ENCODE measurements around the gene FANCL.
"Not testable (repeated sequence)": the region's sequence is repeated elsewhere in the genome, so short reads cannot be mapped to it uniquely, and the experiment has no call there.

Gene FANCL

DNA sequence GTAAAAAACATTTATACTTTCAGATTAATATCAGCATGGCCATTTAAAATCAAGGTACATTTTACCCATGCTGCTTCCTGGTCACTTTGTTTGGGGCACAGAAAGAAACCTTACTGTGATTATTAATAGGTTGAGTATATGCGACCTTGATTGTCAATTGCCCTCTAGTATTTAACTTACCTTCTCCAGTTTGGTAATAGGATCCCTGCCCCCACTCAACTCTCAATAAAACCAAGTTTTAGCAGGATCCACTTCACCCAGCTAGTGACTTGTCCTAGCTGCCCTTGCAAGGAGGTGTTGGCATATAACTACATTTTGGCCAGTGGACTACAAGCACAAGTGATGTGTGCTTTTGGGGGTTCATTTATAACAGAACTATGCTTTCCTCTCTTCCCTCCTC is 34.3 kb downstream of the FANCL start:
- no peak for DNase-seq (ENCODE audit: low spot score)

DNA sequence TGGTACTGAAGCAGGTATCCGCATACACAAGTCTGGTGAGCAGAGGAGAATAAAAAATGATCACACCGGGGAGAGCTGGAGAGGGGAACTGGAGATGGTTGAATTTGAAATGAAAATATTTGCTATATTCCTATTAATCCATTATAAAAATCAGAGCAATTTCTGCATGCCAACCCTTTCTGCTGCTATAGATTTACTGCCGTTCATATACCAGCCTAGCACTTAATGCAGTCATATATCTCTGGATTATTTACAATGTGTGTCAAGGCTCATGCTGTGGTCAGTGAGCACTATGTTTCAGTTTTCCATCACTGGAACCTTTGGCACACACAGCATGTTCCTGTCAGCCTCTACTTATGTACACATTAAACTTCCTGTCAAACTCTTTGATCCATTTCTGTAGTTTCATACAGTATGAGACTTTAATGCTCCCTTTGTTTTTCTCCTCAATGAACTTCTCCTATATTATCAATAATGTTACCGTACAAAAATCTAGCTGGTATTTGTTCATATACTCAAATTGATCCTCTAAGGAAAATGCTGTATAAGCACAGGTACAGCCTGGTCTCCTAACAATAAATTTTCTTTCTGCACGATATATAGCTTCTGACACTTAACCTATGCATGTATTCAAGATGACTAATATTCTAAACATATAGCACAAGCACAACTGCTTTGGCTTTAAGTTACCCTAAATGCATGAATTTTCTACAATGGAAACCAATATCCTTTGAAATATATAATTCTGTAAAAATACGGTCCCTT is 36.7 kb downstream of the FANCL start:
- no peak for DNase-seq (ENCODE audit: low spot score)

DNA sequence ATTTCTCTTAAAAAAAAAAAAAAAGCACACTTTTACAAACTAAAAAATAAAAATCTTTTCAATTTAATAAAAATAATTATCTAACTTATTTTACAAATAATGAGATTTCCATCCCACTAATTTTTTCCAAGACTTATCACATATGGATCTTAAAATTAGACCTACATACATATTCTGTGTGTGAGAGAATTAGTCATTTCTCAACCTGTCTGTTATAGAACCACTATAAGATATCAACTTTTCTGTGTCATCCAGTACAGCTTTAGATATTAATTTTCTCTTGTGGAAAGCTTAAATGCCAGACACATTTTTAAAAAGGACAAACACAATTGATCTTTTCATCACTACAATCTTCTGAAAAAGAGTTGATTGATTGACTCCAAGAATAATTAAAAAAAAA is 38.1 kb downstream of the FANCL start:
- no peak for DNase-seq (ENCODE audit: low spot score)

DNA sequence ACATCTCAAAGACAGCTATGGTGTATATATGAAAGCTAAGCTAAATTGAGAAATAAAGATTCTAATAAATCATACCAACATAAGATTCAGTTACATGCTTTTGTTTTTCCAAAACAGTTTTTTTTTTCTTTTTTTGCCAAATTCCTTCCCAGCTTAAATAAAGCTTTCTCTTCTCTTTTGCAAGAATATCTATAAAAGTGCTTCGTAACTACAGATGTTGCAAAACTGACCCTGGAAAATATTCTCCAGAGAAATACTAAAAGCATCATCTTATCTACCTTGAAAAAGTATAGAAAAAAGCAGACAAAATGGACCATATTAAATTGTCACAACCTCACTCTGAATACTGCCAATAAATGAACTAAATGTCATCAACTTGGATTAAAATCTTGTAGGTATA is 38.7 kb downstream of the FANCL start:
- DNase-seq (ENCODE audit: low spot score), result no peak

DNA sequence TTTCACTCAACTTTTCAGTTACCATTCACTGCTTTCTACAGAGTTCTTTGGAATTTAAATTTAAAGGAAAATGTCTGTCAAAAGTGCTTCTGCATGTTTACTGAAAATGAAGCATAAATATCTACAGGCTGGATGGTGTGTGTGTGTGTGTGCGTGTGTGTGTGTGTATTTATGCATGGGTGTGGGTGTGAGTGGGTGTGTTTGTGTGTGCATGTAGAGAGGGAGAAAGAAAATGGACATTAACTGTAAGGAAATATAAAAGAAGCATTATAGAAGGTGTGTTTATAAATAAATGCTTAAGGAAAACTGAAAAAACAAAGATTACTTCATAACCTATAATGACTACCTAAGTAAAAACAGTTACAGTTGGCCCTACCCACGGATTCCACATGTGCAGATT is 43.2 kb downstream of the FANCL start:
- DNase-seq (ENCODE audit: low spot score), result no peak

DNA sequence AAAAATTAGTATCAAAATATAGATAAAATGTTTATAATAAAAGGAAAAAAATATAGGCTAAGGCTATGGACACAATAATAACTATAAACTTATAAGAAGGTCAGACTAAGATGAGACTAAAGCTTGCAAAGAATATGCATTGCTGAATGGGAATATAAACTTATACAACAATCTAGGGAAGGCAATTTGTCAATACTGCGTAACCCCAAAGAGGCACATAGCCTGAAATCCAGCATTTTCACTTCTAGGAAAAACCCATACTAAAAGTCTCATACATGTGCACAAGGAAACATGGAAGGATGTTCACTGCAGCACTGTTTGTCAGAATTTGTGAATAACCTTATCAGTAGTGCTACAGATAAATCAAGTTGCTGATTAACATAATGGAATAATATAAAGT is 45.5 kb downstream of the FANCL start:
- no peak for DNase-seq (ENCODE audit: low spot score)

DNA sequence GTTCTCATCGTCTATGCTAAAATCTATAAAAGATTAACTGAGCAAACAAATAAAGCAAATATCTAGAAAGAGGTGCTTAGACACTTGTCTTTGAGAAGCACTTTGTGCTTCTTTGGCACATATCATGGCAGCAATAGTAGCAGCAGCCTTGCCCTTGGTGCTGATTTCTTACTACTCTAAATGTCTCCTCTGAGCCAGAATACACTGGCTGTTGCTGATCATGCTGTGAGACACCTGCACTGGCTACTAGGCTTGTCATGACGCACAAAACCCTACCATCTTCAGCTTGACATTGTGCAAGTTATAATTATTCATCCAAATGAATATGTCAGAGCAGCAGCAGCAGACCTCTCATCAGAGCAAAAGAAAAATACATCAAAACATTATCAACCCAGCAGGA is 46.7 kb downstream of the FANCL start:
- no peak for DNase-seq (ENCODE audit: low spot score)

DNA sequence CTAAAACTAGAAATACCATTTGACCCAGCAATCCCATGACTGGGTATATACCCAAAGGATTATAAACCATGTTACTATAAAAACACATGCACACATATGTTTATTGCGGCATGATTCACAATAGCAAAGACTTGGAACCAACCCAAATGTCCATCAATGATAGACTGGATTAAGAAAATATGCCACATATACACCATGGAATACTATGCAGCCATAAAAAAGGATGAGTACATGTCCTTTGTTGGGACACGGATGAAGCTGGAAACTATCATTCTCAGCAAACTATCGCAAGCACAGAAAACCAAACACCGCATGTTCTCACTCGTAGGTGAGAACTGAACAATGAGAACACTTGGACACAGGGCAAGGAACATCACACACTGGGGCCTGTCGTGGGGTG is 54.1 kb downstream of the FANCL start:
- not testable (repeated sequence) for DNase-seq (ENCODE audit: low spot score)

DNA sequence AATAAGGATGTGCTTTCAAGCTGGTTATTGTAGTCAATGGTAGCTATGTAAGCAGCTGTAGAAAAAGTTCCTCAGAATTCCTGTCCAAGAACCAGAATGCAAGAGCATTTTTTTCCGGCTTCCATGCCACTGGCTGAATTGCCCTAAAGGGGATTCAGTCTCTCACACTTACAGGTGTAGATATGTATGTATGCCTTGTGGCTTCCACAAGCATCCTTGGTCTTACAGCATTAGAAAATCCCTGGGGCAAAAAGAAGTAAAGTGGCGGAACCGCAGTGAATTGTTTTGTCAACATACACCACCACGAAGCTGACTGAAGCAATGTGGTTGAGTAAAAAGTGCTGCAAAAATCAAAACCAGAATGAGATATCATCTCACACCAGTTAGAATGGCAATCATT is 54.6 kb downstream of the FANCL start:
- no peak for DNase-seq (ENCODE audit: low spot score)

DNA sequence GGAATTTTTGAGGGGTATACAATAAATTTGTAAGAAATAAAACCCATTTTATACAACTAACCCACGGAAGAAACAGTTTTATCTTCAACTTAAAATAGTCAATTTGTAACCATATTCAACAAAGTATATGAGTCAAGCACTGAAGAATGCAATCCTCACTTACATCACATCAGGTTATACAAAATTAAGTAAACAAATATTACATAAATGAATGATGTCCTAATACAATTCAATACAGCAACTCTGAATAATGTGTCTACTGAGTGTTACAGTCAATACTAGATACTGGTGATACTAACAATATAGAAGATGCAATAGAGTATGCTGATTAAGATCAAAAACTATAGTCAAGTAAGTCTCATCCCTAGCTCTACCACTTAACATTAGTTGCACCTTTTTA is 58.6 kb downstream of the FANCL start:
- no peak for DNase-seq (ENCODE audit: low spot score)

DNA sequence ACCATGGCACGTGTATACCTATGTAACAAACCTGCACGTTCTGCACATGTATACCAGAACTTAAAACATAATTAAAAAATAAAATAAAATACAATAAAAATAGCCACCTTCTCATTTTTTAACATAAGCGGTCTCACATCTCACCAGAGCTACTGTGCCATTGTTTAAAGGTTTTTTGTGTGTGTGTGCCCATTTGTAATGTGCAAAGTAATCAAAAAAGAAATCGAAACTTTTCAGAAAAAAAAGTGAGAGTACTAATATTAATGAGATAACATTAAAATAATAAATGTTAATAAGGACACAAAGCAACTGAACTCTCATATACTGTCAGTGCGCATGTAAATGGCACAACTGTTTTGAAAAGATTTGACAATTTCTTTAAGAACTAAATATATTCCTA is 60.5 kb downstream of the FANCL start:
- no peak for DNase-seq (ENCODE audit: low spot score)

DNA sequence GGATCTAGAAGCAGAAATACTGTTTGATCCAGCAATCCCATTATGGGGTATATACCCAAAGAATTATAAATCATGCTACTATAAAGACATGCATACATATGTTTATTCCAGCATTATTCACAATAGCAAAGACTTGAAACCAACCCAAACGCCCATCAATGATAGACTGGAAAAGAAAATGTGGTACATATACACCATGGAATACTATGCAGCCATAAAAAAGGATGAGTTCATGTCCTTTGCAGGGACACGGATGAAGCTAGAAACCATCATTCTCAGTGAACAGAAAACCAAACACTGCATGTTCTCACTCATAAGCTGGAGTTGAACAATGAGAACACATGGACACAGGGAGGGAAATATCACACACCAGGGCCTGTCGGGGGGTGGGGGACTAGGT is 61.0 kb downstream of the FANCL start:
- not testable (repeated sequence) for DNase-seq (ENCODE audit: low spot score)

DNA sequence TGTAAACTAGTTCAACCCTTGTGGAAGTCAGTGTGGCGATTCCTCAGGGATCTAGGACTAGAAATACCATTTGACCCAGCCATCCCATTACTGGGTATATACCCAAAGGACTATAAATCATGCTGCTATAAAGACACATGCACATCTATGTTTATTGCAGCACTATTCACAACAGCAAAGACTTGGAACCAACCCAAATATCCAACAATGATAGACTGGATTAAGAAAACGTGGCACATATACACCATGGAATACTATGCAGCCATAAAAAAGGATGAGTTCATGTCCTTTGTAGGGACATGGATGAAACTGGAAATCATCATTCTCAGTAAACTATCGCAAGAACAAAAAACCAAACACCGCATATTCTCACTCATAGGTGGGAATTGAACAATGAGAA is 63.9 kb downstream of the FANCL start:
- DNase-seq (ENCODE audit: low spot score), result not testable (repeated sequence)

DNA sequence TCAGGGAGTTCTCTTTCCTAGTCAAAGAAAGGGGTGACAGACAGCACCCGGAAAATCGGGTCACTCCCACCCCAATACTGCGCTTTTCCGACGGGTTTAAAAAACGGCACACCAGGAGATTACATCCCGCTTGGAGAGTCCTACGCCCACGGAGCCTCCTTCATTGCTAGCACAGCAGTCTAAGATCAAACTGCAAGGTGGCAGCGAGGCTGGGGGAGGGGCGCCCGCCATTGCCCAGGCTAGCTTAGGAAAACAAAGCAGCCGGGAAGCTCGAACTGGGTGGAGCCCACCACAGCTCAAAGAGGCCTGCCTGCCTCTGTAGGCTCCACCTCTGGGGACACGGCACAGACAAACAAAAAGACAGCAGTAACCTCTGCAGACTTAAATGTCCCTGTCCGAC is 69.3 kb downstream of the FANCL start:
- DNase-seq (ENCODE audit: low spot score), result not testable (repeated sequence)

DNA sequence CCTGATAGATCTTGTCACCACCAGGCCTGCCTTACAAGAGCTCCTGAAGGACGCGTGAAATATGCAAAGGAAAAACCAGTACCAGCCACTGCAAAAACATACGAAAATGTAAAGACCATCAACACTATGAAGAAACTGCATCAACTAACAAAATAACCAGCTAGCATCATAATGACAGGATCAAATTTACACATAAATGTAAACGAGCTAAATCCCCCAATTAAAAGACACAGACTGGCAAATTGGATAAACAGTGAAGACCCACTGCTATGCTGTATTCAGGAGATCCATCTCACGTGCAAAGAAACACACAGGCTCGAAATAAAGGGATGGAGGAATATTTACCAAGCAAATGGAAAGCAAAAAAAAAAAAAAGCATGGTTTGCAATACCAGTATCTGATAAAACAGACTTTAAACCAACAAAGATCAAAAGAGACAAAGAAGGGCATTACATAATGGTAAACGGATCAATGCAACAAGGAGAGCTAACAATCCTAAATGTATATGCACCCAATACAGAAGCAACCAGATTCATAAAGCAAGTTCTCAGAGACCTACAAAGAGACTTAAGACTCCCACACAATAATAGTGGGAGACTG is 70.7 kb downstream of the FANCL start:
- not testable (repeated sequence) for DNase-seq (ENCODE audit: low spot score)

DNA sequence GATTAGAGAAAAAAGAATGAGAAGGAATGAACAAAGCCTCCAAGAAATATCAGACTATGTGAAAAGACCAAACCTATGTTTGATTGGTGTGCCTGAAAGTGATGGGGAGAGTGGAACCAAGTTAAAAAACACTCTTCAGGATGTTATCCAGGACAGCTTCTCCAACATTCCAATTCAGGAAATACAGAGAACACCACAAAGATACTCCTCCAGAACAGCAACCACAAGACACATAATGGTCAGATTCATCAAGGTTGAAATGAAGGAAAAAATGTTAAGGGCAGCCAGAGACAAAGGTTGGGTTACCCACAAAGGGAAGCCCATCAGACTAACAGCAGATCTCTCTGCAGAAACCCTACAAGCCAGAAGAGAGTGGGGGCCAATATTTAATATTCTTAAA is 71.3 kb downstream of the FANCL start:
- DNase-seq (ENCODE audit: low spot score), result not testable (repeated sequence)

DNA sequence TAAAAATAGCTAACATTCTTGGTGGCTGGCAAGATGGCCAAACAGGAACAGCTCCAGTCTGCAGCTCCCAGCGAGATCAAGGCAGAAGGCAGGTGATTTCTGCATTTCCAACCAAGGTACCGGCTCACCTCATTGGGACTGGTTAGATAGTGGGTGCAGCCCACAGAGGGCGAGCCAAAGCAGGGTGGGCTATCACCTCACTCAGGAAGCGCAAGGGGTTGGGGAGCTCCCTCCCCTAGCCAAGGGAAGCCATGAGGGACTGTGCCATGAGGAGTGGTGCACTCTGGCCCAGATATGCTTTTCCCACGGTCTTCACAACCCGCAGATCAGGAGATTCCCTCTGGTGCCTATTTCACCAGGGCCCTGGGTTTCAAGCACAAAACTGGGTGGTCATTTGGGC is 73.0 kb downstream of the FANCL start:
- not testable (repeated sequence) for DNase-seq (ENCODE audit: low spot score)

DNA sequence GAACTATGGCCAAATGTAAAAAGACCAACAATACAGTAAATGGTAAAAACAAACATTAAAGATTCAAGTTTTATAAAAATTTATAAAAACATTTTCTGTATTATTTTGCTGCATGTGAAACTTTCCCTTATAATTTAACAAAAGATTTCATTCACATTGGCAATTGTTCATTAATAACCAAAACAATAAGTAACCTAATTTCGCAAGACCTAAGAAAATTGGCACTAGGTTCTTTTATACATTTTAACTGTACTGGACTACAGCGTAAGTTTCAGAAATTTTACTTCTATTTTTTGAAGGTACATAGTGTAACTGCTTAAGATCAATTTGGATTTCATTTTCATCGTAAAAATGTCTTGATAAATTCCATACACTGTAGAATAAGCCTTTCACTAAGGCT is 77.2 kb downstream of the FANCL start:
- no peak for DNase-seq (ENCODE audit: low spot score)

DNA sequence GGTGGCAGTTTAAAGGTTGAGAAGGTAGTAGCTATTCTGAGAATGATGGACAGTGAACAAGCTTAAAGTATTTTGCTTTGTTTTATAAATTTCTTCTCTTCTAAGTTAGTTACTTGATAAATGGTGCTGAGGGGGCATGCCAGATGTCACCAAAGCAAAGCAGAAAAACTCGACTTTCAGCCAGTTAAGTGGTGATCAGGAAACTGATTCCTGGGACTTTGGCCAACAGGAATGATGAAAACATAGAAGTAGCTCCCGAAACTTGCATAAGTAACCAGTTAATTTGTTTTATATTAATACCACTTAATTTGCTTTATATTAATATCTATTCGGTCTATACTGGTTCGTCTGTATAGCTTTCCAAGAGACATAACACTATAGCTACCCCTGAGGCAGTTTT is 82.6 kb downstream of the FANCL start:
- DNase-seq (ENCODE audit: low spot score), result no peak

DNA sequence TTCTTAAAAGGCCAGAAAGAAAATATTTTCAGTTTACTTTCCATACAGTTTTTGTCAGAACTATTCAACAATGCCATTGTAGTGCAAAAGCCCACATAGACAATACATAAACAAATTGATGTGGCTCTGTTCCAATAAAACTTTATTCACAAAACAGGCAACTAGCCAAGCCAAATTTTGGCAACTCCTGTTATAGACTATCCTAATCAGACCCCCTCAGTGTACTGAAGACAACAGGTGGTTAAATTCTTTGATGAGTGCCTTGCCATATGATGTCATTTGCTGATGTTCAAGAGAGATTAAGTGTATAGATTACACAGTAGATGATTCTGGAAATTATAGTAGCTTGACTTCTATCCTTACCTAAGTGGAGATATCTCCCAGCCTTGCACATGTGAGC is 83.4 kb downstream of the FANCL start:
- no peak for DNase-seq (ENCODE audit: low spot score)

DNA sequence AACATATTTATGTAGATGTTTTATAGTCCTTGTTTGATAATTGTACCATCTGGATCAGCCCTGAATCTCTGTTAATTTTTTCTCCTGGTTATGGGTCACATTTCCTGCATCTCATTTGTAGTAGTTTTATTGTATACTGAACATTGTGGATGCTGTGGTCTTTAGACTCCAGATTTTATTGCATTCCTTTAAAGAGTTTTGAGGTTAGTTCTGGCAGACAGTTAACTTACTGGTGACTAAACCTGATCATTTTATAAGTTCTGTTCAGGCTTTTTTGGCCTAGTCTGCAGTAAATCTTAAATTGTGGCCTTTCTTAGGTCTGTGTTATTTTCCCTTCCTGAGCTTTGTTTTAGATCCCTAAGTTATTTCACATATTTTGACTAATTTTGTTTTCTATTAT is 84.3 kb downstream of the FANCL start:
- DNase-seq (ENCODE audit: low spot score), result no peak

DNA sequence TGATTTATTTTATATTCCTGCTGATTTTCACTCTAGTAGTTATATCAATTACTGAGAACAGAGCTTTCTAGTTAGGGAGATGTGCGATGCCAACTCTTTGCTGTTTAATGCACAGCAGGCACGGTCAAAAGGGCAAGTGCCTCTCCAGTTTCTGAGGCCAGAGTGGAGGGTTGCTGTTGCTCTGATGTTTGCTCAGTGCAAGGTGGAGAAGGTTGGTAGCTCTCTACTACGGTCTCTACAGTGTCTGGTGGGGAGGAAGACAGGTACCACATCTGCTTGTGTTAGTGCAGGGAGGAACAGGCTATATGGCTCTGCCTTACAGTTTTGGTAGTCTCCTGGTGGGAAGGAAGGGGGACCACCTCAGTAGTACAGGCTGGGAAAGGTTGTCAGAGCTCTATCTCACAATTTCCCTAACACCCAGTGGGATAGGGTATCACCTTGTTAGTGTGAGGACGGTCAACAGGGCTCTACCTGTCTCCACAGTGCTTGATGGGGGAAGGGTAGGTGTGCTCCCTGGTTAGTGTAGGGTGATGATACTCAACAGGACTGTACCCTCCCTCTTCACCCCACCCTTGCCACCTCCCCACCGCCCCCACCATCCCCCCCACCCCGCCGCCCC is 85.9 kb downstream of the FANCL start:
- no peak for DNase-seq (ENCODE audit: low spot score)

DNA sequence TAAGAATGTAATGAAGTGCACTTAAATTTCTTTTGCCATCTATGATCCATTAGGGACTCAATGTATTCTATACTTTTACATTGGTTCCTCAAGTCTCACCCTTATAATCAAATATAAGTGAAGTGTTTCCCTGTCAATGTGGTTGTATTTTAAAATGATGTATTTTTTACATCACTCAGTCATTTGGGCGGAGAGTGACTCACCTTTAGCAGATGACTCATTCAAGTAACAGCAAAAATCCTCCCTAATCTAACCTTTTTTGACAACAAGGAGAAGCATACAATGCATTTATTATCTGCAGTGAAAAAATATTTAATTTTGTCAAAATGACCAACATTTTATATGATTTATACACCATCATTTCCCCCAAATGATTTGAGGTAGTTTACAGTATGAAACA is 94.4 kb downstream of the FANCL start:
- DNase-seq (ENCODE audit: low spot score), result no peak

DNA sequence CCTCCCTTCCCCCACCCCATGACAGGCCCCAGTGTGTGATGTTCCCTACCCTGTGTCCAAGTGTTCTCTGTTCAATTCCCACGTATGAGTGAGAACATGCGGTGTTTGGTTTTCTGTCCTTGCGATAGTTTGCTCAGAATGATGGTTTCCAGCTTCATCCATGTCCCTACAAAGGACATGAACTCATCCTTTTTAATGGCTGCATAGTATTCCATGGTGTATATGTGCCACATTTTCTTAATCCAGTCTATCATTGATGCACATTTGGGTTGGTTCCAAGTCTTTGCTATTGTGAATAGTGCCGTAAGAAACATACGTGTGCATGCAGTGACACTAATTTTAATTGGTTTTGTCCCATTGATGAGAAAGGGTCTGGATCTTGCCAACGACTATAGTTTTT is 95.4 kb downstream of the FANCL start:
- DNase-seq (ENCODE audit: low spot score), result not testable (repeated sequence)
